ENCODE data around the gene LAPTM4A. TPM values are rescaled to one million over a fixed set of nuclear protein-coding genes. Genes with fewer than 3 reads are reported as not detected.

The LAPTM4A gene
- total RNA-seq (74.1 TPM), polyA plus RNA-seq (100 to 1,000 TPM; 118 to 141 (median 133) TPM)

DNA sequence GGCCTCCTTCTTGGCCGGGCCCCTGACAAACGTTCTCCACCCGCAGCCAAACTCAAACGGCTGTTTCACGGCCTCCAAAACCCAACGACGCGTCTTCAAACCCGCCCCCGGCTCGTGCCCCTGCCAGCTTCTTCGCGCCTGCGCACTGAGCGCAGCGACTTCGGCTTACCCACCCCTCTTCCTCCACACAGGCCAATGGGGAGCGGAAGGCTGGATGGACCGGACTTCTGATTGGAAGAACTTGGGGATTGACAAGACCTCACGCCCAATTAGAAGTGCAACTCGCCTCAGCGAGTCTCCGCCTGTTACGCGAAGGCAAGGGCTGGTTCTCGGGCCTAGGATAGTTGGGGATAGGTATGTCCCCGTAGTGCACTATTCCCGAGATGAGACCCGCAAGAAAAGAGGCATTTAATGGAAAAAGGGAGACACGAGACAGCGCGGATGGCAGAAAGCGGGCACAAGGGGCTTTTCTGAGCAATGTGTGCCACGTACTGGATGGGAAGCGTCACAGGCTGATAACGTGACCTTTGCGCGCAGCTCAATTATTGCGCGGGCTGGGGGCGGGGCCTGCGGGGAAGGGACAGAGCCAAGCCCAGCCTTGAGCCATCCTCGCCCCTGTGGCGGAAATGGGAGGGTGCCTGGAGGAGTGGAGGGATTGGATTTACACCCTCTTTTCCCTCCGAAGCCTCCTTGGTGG, at the start of gene LAPTM4A:
Gene LAPTM4A (minus strand): TSS at position 97 of the 697 bp plus-strand sequence. CDS start 108 bp downstream, outside the sequence.
- ATAC-seq (ENCODE audit: low read depth in 2 of 2) (peak; percentile 96 to 97), DNase-seq (peak; percentile 98 to 100 (median 98))
- Histone ChIP-seq H3K4me1 (ENCODE audit: control insufficient read depth, insufficient read depth, low read length, poor library complexity, severe bottlenecking) (peaks cover 34% of the 10 kb centered on the region), H3K27me3 (ENCODE audit: control insufficient read depth, insufficient read depth, low read length) (peaks cover 18% of the 10 kb centered on the region), H3K36me3 (ENCODE audit: control insufficient read depth, insufficient read depth, low read length) (no peaks in the 10 kb centered on the region), H3K9me3 (ENCODE audit: control insufficient read depth in 2 of 2, low read length in 2 of 2) (no peaks in the 10 kb centered on the region), H3K27ac (ENCODE audit: insufficient read depth, low read length, poor library complexity, severe bottlenecking) (peak within 1 kb of the TSS; percentile 99), H3K4me3 (ENCODE audit: low read depth, low read length) (peak within 1 kb of the TSS; percentile 94)
- no peak within 1 kb of the TSS for H3K4me3 Mint-ChIP-seq
- H3K27me3 Mint-ChIP-seq, result peaks cover 26% of the 10 kb centered on the region
- H3K27ac Mint-ChIP-seq, result no peak within 1 kb of the TSS
- peaks cover 25 to 33% (median 29%) of the 10 kb centered on the region in 4 donors for H3K4me1 Mint-ChIP-seq
- peaks cover 3% of the 10 kb centered on the region for H3K36me3 Mint-ChIP-seq
- no peaks in the 10 kb centered on the region for H3K9me3 Mint-ChIP-seq

DNA sequence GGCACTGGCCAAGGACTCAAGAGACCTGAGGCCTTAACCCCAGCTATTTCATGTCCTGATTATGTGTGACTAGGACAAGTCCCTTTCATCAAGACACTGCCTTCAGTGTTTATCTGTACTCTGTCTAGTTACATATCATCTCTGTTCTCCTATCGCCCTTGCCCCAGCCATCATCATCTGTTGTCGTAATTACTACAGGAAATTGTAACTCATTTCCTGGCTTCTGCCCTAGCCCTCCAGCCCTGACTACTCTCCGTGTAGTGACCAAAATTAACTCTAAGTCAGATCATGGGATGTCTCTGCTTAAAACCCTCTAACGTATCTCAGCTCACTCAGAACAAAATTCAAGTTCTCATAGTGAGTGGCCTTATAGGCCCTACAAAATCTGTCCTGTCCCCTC, 49.3 kb upstream of the LAPTM4A start:
- H3K9me3 ChIP-seq (ENCODE audit: control insufficient read depth in 2 of 2, low read length in 2 of 2), result no peaks in the 10 kb centered on the region
- no peaks in the 10 kb centered on the region for H3K36me3 ChIP-seq (ENCODE audit: control insufficient read depth, insufficient read depth, low read length)
- Mint-ChIP-seq H3K27ac (no peak overlapping the region), H3K36me3 (no peaks in the 10 kb centered on the region), H3K27me3 (peaks cover 20% of the 10 kb centered on the region), H3K4me1 (peaks cover 0 to 4% (median 0%) of the 10 kb centered on the region in 4 donors), H3K9me3 (peaks cover 0 to 10% (median 0%) of the 10 kb centered on the region in 7 donors), H3K4me3 (no peak overlapping the region)
- H3K27ac ChIP-seq (ENCODE audit: insufficient read depth, low read length, poor library complexity, severe bottlenecking), result no peak overlapping the region
- no peaks in the 10 kb centered on the region for H3K4me1 ChIP-seq (ENCODE audit: control insufficient read depth, insufficient read depth, low read length, poor library complexity, severe bottlenecking)
- peaks cover 2% of the 10 kb centered on the region for H3K27me3 ChIP-seq (ENCODE audit: control insufficient read depth, insufficient read depth, low read length)
- DNase-seq, result no peak
- ATAC-seq (ENCODE audit: low read depth in 2 of 2), result no peak
- no peak overlapping the region for H3K4me3 ChIP-seq (ENCODE audit: low read depth, low read length)

- H3K36me3 ChIP-seq (ENCODE audit: control insufficient read depth, insufficient read depth, low read length), result no peaks in the 10 kb centered on the region
- Mint-ChIP-seq H3K9me3 (peaks cover 0 to 10% (median 0%) of the 10 kb centered on the region in 7 donors), H3K4me3 (no peak overlapping the region), H3K36me3 (no peaks in the 10 kb centered on the region), H3K4me1 (peaks cover 0 to 4% (median 0%) of the 10 kb centered on the region in 4 donors), H3K27ac (no peak overlapping the region), H3K27me3 (peaks cover 16% of the 10 kb centered on the region)
- no peak overlapping the region for H3K27ac ChIP-seq (ENCODE audit: insufficient read depth, low read length, poor library complexity, severe bottlenecking)
- DNase-seq (no peak), ATAC-seq (ENCODE audit: low read depth in 2 of 2) (no peak)
- no peaks in the 10 kb centered on the region for H3K4me1 ChIP-seq (ENCODE audit: control insufficient read depth, insufficient read depth, low read length, poor library complexity, severe bottlenecking)
- H3K4me3 ChIP-seq (ENCODE audit: low read depth, low read length), result no peak overlapping the region
- no peaks in the 10 kb centered on the region for H3K9me3 ChIP-seq (ENCODE audit: control insufficient read depth in 2 of 2, low read length in 2 of 2)
- H3K27me3 ChIP-seq (ENCODE audit: control insufficient read depth, insufficient read depth, low read length), result peaks cover 2% of the 10 kb centered on the region
Observed at GRCh38 chr2:20099780-20100179, 48.4 kb upstream of the LAPTM4A start.

DNA sequence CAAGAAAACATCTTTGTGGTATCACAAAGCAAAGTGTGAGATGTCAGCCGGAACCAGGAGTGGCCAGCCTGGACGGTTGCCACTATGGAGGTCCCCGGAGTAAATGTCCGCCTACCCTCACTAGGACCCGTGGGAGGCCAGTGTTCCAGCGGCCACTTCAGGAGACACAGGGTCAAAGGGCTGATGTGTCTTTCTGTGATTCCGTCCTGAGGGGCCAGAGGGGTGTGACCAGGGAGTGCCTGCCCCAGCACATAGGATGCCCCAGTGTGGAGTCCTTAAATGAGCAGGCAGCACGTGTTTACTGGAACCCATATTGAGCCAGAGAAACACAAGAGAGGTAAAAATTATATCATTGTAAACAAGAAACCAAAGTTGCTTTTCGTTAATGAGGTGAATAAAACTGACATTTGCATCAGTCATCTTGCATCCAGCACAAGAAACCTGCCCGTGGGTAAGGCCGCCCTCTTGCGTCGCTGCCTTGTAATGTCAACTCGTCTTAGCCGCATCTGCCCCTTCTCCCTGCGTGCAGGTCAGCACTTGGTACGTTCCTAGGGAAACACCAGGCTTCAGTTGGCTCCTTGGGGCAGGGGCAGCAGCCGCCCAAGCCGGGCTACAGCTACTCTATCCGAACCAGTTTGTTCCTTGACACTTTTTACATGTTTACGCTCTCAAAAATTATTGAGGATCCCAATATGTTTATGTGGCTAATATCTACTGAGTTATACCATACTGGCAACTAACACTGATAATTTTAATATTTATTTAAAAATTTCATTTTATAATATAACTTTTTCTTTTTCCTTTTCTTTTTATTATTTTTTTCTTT, 46.7 kb upstream of the LAPTM4A start:
- Mint-ChIP-seq H3K27me3 (peaks cover 13% of the 10 kb centered on the region), H3K36me3 (no peaks in the 10 kb centered on the region), H3K4me3 (no peak overlapping the region), H3K9me3 (peaks cover 0 to 10% (median 0%) of the 10 kb centered on the region in 7 donors), H3K4me1 (peaks cover 0 to 4% (median 0%) of the 10 kb centered on the region in 4 donors), H3K27ac (peak overlapping the region in 2 of 3 donors; percentile 14 to 55)
- no peaks in the 10 kb centered on the region for H3K9me3 ChIP-seq (ENCODE audit: control insufficient read depth in 2 of 2, low read length in 2 of 2)
- DNase-seq (peak; percentile 57 to 85 (median 72)), ATAC-seq (ENCODE audit: low read depth in 2 of 2) (peak; percentile 80)
- no peaks in the 10 kb centered on the region for H3K4me1 ChIP-seq (ENCODE audit: control insufficient read depth, insufficient read depth, low read length, poor library complexity, severe bottlenecking)
- no peak overlapping the region for H3K27ac ChIP-seq (ENCODE audit: insufficient read depth, low read length, poor library complexity, severe bottlenecking)
- H3K4me3 ChIP-seq (ENCODE audit: low read depth, low read length), result no peak overlapping the region
- H3K36me3 ChIP-seq (ENCODE audit: control insufficient read depth, insufficient read depth, low read length), result no peaks in the 10 kb centered on the region
- peaks cover 2% of the 10 kb centered on the region for H3K27me3 ChIP-seq (ENCODE audit: control insufficient read depth, insufficient read depth, low read length)

DNA sequence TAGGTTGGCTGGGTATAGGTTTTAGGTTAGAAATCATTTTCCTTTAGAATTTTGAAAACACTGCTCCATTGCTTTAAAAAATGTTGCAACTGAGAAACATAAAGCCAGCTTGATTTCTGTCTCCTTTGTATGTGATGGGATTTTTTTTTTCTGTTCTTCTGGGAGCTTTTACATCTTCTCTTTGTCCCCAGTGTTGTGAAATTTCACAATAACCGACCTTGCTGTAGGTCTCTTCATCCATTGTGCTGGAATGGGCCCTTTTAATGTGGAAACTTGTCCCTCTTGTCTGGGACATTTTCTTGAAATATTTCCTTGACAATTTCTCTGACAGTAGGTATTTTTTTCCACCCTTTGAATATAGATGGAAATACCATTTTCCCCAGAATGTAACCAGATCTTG, 44.0 kb upstream of the LAPTM4A start:
- Mint-ChIP-seq H3K27me3 (peaks cover 25% of the 10 kb centered on the region), H3K4me1 (peaks cover 0 to 4% (median 0%) of the 10 kb centered on the region in 4 donors), H3K4me3 (no peak overlapping the region), H3K9me3 (no peaks in the 10 kb centered on the region), H3K27ac (no peak overlapping the region), H3K36me3 (no peaks in the 10 kb centered on the region)
- H3K4me1 ChIP-seq (ENCODE audit: control insufficient read depth, insufficient read depth, low read length, poor library complexity, severe bottlenecking), result no peaks in the 10 kb centered on the region
- DNase-seq (no peak), ATAC-seq (ENCODE audit: low read depth in 2 of 2) (no peak)
- no peak overlapping the region for H3K27ac ChIP-seq (ENCODE audit: insufficient read depth, low read length, poor library complexity, severe bottlenecking)
- H3K9me3 ChIP-seq (ENCODE audit: control insufficient read depth in 2 of 2, low read length in 2 of 2), result no peaks in the 10 kb centered on the region
- no peak overlapping the region for H3K4me3 ChIP-seq (ENCODE audit: low read depth, low read length)
- H3K36me3 ChIP-seq (ENCODE audit: control insufficient read depth, insufficient read depth, low read length), result no peaks in the 10 kb centered on the region
- H3K27me3 ChIP-seq (ENCODE audit: control insufficient read depth, insufficient read depth, low read length), result no peaks in the 10 kb centered on the region

DNA sequence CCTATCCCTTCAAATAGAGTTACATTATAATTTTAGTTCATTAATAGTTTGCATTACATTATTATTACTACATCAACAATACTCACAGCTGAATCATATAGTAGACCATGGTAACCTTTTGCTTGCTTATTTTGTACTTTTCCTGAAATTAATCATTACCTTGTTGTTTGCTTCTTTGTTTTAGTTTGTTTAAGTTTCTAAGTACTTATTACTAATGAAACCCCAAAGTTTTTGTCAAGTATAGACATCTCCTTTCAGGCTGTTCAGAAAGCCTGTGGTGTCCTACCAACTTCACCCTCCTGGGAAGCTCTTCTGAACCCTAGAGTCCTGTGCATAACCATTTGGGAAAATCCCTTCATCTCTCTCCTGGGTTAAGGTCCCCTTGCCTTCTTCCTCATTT, 43.5 kb upstream of the LAPTM4A start:
- ATAC-seq (ENCODE audit: low read depth in 2 of 2) (no peak), DNase-seq (no peak)
- Histone ChIP-seq H3K36me3 (ENCODE audit: control insufficient read depth, insufficient read depth, low read length) (no peaks in the 10 kb centered on the region), H3K27me3 (ENCODE audit: control insufficient read depth, insufficient read depth, low read length) (no peaks in the 10 kb centered on the region), H3K4me1 (ENCODE audit: control insufficient read depth, insufficient read depth, low read length, poor library complexity, severe bottlenecking) (no peaks in the 10 kb centered on the region), H3K27ac (ENCODE audit: insufficient read depth, low read length, poor library complexity, severe bottlenecking) (no peak overlapping the region), H3K9me3 (ENCODE audit: control insufficient read depth in 2 of 2, low read length in 2 of 2) (no peaks in the 10 kb centered on the region), H3K4me3 (ENCODE audit: low read depth, low read length) (no peak overlapping the region)
- Mint-ChIP-seq H3K27ac (no peak overlapping the region), H3K4me3 (no peak overlapping the region), H3K4me1 (peaks cover 0 to 4% (median 0%) of the 10 kb centered on the region in 4 donors), H3K36me3 (no peaks in the 10 kb centered on the region), H3K9me3 (no peaks in the 10 kb centered on the region), H3K27me3 (peaks cover 30% of the 10 kb centered on the region)

DNA sequence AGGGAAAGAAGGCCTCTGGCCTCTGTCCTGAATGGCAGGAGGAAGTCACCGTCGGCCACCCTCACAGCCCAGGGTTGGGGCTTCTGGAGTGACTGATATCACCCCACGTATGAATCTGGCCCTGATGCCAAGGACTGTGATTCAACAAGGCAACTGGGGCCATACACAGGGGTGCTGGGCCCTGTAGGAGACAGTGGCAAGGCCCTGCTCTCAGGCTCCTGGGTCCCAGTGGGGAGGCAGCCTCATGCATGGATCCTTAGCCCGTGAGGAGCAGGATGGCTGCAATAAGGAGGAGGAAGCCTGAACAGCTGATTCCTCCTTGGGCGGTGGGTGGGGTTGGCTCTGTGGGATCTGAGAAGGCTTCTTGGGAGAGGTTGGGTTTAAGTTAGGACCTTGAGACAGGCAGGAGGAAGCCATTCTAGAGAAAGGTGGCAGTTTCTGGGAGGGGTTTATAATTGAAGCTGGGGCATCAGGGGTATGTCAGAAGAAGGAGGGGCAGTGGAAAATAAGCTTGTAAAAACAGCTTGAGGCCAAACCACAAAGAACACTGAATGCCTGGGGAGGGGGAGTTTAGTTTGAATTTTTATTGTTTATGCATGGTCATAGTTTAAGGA, 42.8 kb upstream of the LAPTM4A start:
- Mint-ChIP-seq H3K27ac (no peak overlapping the region), H3K4me3 (no peak overlapping the region), H3K36me3 (no peaks in the 10 kb centered on the region), H3K4me1 (peaks cover 0 to 4% (median 0%) of the 10 kb centered on the region in 4 donors), H3K9me3 (no peaks in the 10 kb centered on the region), H3K27me3 (peaks cover 30% of the 10 kb centered on the region)
- no peak overlapping the region for H3K27ac ChIP-seq (ENCODE audit: insufficient read depth, low read length, poor library complexity, severe bottlenecking)
- no peak overlapping the region for H3K4me3 ChIP-seq (ENCODE audit: low read depth, low read length)
- ATAC-seq (ENCODE audit: low read depth in 2 of 2) (no peak), DNase-seq (no peak)
- no peaks in the 10 kb centered on the region for H3K9me3 ChIP-seq (ENCODE audit: control insufficient read depth in 2 of 2, low read length in 2 of 2)
- H3K4me1 ChIP-seq (ENCODE audit: control insufficient read depth, insufficient read depth, low read length, poor library complexity, severe bottlenecking), result no peaks in the 10 kb centered on the region
- no peaks in the 10 kb centered on the region for H3K27me3 ChIP-seq (ENCODE audit: control insufficient read depth, insufficient read depth, low read length)
- no peaks in the 10 kb centered on the region for H3K36me3 ChIP-seq (ENCODE audit: control insufficient read depth, insufficient read depth, low read length)

All from CD4-positive, CD25-positive, alpha-beta regulatory T cell (primary cell).